ENCODE data around the gene CENPA.
"Not testable (repeated sequence)": the region's sequence is repeated elsewhere in the genome, so short reads cannot be mapped to it uniquely, and the experiment has no call there.

Gene CENPA

GRCh38 chr2:26792720-26793119, 6.9 kb downstream of the CENPA start:
- no peak for DNase-seq (ENCODE audit: low spot score)

GRCh38 chr2:26793518-26793917, 7.7 kb downstream of the CENPA start:
- DNase-seq (ENCODE audit: low spot score) = no peak

- DNase-seq (ENCODE audit: low spot score) = not testable (repeated sequence)
Observed at GRCh38 chr2:26795135-26795534, 9.3 kb downstream of the CENPA start.

GRCh38 chr2:26801328-26801727, 15.5 kb downstream of the CENPA start:
- DNase-seq (ENCODE audit: low spot score) = no peak

GRCh38 chr2:26801796-26802195, 15.9 kb downstream of the CENPA start:
- DNase-seq (ENCODE audit: low spot score) = no peak

GRCh38 chr2:26805241-26805676, 19.4 kb downstream of the CENPA start:
- DNase-seq (ENCODE audit: low spot score) = no peak

- DNase-seq (ENCODE audit: low spot score) = no peak
Observed at GRCh38 chr2:26807788-26808460, 22.1 kb downstream of the CENPA start.

GRCh38 chr2:26809211-26809610, 23.4 kb downstream of the CENPA start:
- no peak for DNase-seq (ENCODE audit: low spot score)

- DNase-seq (ENCODE audit: low spot score) = no peak
Observed at GRCh38 chr2:26809876-26810577, 24.2 kb downstream of the CENPA start.

- DNase-seq (ENCODE audit: low spot score) = no peak
Observed at GRCh38 chr2:26811261-26811660, 25.4 kb downstream of the CENPA start.

GRCh38 chr2:26811791-26812694, 26.2 kb downstream of the CENPA start:
- no peak for DNase-seq (ENCODE audit: low spot score)

- DNase-seq (ENCODE audit: low spot score) = no peak
Observed at GRCh38 chr2:26812731-26813130, 26.9 kb downstream of the CENPA start.

GRCh38 chr2:26814072-26814765, 28.4 kb downstream of the CENPA start:
- DNase-seq (ENCODE audit: low spot score) = not testable (repeated sequence)

GRCh38 chr2:26816893-26817292, 31.0 kb downstream of the CENPA start:
- DNase-seq (ENCODE audit: low spot score) = no peak

GRCh38 chr2:26818255-26818654, 32.4 kb downstream of the CENPA start:
- DNase-seq (ENCODE audit: low spot score) = no peak

- no peak for DNase-seq (ENCODE audit: low spot score)
Observed at GRCh38 chr2:26818972-26819371, 33.1 kb downstream of the CENPA start.

- no peak for DNase-seq (ENCODE audit: low spot score)
Observed at GRCh38 chr2:26820932-26821331, 35.1 kb downstream of the CENPA start.

- DNase-seq (ENCODE audit: low spot score) = no peak
Observed at GRCh38 chr2:26822877-26823276, 37.0 kb downstream of the CENPA start.

- no peak for DNase-seq (ENCODE audit: low spot score)
Observed at GRCh38 chr2:26838121-26838906, 52.5 kb downstream of the CENPA start.

- DNase-seq (ENCODE audit: low spot score) = no peak
Observed at GRCh38 chr2:26840937-26841610, 55.2 kb downstream of the CENPA start.

- no peak for DNase-seq (ENCODE audit: low spot score)
Observed at GRCh38 chr2:26843041-26843440, 57.2 kb downstream of the CENPA start.

All from CD4-positive, alpha-beta T cell treated with Interleukin-15 for 4 hours (primary cell).